KOPT-K1 (cell line): ENCODE results near the gene ZNF620.

Source experiments
- H3K27ac ChIP-seq: fragments of 200-600 bp; sonication (generic); 2 replicates; pipeline ENCODE4 v1.5.1; 2016; ENCODE audit warnings: antibody characterized with exemption, mild to moderate bottlenecking, low read depth, low read length; ENCODE audit not compliant: poor library complexity, severe bottlenecking
- H3K36me3 ChIP-seq: fragments of 200-600 bp; sonication (generic); 2 replicates; pipeline ENCODE4 v1.5.1; 2017; ENCODE audit warnings: antibody characterized with exemption, mild to moderate bottlenecking, low read length, moderate library complexity; ENCODE audit not compliant: insufficient read depth
- H3K9me3 ChIP-seq: fragments of 200-600 bp; sonication (generic); 2 replicates; pipeline ENCODE4 v1.5.1; 2017; ENCODE audit warnings: antibody characterized with exemption, low read length, mild to moderate bottlenecking; ENCODE audit not compliant: insufficient read depth, poor library complexity, severe bottlenecking

Gene ZNF620

GRCh38 chr3:40476478-40477470 lies 29.1 kb upstream of the ZNF620 start, which contains the start of gene ZNF619:
TSS of gene ZNF619 (plus strand) at chr3:40477122. CDS start at chr3:40477980, 858 bp downstream.
- H3K36me3 ChIP-seq, result no peaks in the 10 kb centered on the region
- H3K27ac ChIP-seq, result no peak within 1 kb of the TSS
- no peaks in the 10 kb centered on the region for H3K9me3 ChIP-seq

- H3K9me3 ChIP-seq, result no peaks in the 10 kb centered on the region
- no peak overlapping the region for H3K27ac ChIP-seq
- H3K36me3 ChIP-seq, result no peaks in the 10 kb centered on the region
Observed at GRCh38 chr3:40477666-40478065, 28.2 kb upstream of the ZNF620 start.

- Histone ChIP-seq H3K27ac (no peak overlapping the region), H3K9me3 (peaks cover 23% of the 10 kb centered on the region), H3K36me3 (no peaks in the 10 kb centered on the region)
Observed at GRCh38 chr3:40487172-40487571, 18.7 kb upstream of the ZNF620 start.

- Histone ChIP-seq H3K36me3 (no peaks in the 10 kb centered on the region), H3K9me3 (peaks cover 23% of the 10 kb centered on the region), H3K27ac (no peak overlapping the region)
Observed at GRCh38 chr3:40490916-40491315, 14.9 kb upstream of the ZNF620 start.

- H3K36me3 ChIP-seq, result no peaks in the 10 kb centered on the region
- H3K27ac ChIP-seq, result no peak overlapping the region
- no peaks in the 10 kb centered on the region for H3K9me3 ChIP-seq
Observed at GRCh38 chr3:40494698-40495097, 11.1 kb upstream of the ZNF620 start.

- H3K27ac ChIP-seq, result no peak overlapping the region
- H3K9me3 ChIP-seq, result no peaks in the 10 kb centered on the region
- no peaks in the 10 kb centered on the region for H3K36me3 ChIP-seq
Observed at GRCh38 chr3:40497288-40497687, 8.6 kb upstream of the ZNF620 start.

GRCh38 chr3:40499952-40500351 lies 5.9 kb upstream of the ZNF620 start:
- Histone ChIP-seq H3K27ac (no peak overlapping the region), H3K9me3 (no peaks in the 10 kb centered on the region)

GRCh38 chr3:40502034-40502433 lies 3.8 kb upstream of the ZNF620 start:
- no peaks in the 10 kb centered on the region for H3K9me3 ChIP-seq
- H3K27ac ChIP-seq, result no peak overlapping the region
- no peaks in the 10 kb centered on the region for H3K36me3 ChIP-seq

More at GRCh38 chr3:40499952-40500351, 5.9 kb upstream of the ZNF620 start:
- H3K36me3 ChIP-seq, result no peaks in the 10 kb centered on the region

- Histone ChIP-seq H3K27ac (no peak overlapping the region), H3K36me3 (no peaks in the 10 kb centered on the region), H3K9me3 (no peaks in the 10 kb centered on the region)
Observed at GRCh38 chr3:40504636-40505430, 1.0 kb upstream of the ZNF620 start.

GRCh38 chr3:40511031-40511718 lies 5.3 kb downstream of the ZNF620 start:
- Histone ChIP-seq H3K36me3 (no peaks in the 10 kb centered on the region), H3K27ac (no peak overlapping the region), H3K9me3 (no peaks in the 10 kb centered on the region)

- H3K36me3 ChIP-seq, result no peaks in the 10 kb centered on the region
- H3K27ac ChIP-seq, result no peak overlapping the region
- H3K9me3 ChIP-seq, result no peaks in the 10 kb centered on the region
Observed at GRCh38 chr3:40516201-40516600, 10.4 kb downstream of the ZNF620 start.

GRCh38 chr3:40518067-40518466 lies 12.2 kb downstream of the ZNF620 start:
- H3K36me3 ChIP-seq, result no peaks in the 10 kb centered on the region
- no peaks in the 10 kb centered on the region for H3K9me3 ChIP-seq
- no peak overlapping the region for H3K27ac ChIP-seq

- H3K36me3 ChIP-seq, result no peaks in the 10 kb centered on the region
- no peaks in the 10 kb centered on the region for H3K9me3 ChIP-seq
- H3K27ac ChIP-seq, result no peak overlapping the region
Observed at GRCh38 chr3:40518848-40519247, 13.0 kb downstream of the ZNF620 start.

- Histone ChIP-seq H3K36me3 (no peaks in the 10 kb centered on the region), H3K27ac (no peak overlapping the region), H3K9me3 (no peaks in the 10 kb centered on the region)
Observed at GRCh38 chr3:40521254-40521653, 15.4 kb downstream of the ZNF620 start.

GRCh38 chr3:40523781-40524180 lies 17.9 kb downstream of the ZNF620 start:
- H3K27ac ChIP-seq, result no peak overlapping the region
- H3K36me3 ChIP-seq, result no peaks in the 10 kb centered on the region
- H3K9me3 ChIP-seq, result no peaks in the 10 kb centered on the region
